H1 (cell line): Measurements from ENCODE around the gene SMARCA1. TPM values are rescaled to one million over a fixed set of nuclear protein-coding genes. Genes with fewer than 3 reads are reported as not detected.

Source experiments
- RAD21 ChIP-seq, 2 experiments: IDR thresholded peaks in 1 of 2; conservative IDR thresholded peaks in 1 of 2; 2 replicates each; pipeline ENCODE4 v1.6.1; 2011; ENCODE audit warnings: low read depth in 2 of 2, low read length in 2 of 2, improper control_type of control experiment in 1 of 2, inconsistent platforms in 1 of 2, mild to moderate bottlenecking in 1 of 2, moderate library complexity in 1 of 2
- YY1 ChIP-seq: IDR thresholded peaks from 2 replicates; pipeline ENCODE4 v1.6.1; 2011; ENCODE audit warnings: low read depth, mild to moderate bottlenecking, low read length
- polyA plus RNA-seq, 7 experiments: library from polyadenylated mRNA; depleted of rRNA in 3 of 7; stranded (reverse) in 5 of 7; unstranded in 2 of 7; fragments of >200 nt in 5 of 7; fragments of 200-250 nt in 2 of 7; gene quantifications; 1 replicate in 5 of 7; 2 replicates in 1 of 7; 4 replicates in 1 of 7; pipeline versions ENCODE4 v1.2.1 to v1.2.3, GENCODE V29; 2011 to 2013; ENCODE audit warnings: missing spikeins in 2 of 7, mixed read lengths in 2 of 7
- total RNA-seq: library from RNA; stranded (reverse); fragmentation: NEBNext Ultra II Directional; extraction: Animal tissue kit (Norgen Biotek cat#: 25700); gene quantifications from 2 replicates; pipeline ENCODE4 v1.2.1, GENCODE V29; 2021
- TF ChIP-seq, protein P1 (sequence below): fragments of 300-600 bp; sonication (generic); IDR thresholded peaks from 2 replicates; pipeline ENCODE4 v1.7.1; 2012; ENCODE audit warnings: low read length, moderate library complexity, mild to moderate bottlenecking, inconsistent platforms; ENCODE audit not compliant: insufficient replicate concordance

The SMARCA1 gene
- total and polyA plus RNA-seq, 2 of the 8 experiments (the other 6 are each of a cell fraction or from before 2014, with no cell fraction given) = 13.1 to 54.4 TPM

DNA sequence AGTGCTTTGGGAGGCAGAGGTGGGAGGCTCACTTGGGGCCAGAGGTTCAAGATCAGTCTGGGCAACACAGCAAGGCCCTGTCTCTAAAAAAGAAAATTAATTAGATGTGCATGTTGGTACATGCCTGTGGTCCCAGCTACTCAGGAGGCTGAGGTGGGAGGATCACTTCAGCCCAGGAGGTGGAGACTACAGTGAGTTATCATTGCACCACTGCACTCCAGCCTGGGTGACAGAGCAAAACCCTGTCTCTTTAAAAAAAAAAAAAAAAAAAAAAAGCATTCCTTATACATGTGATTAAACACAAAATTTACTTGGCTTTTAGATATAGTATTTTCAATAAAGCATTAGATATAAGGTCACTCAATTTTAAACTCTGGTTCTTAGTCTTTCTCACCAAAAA is 34.9 kb downstream of the SMARCA1 start (continued):
- TF ChIP-seq RAD21 (IDR thresholded peaks at IDR 0.05 in 1 of 2, conservative IDR thresholded peaks at IDR 0.05 in 1 of 2; ENCODE audit: low read depth in 2 of 2, low read length in 2 of 2) = no peak
- TF ChIP-seq, protein P1, sequence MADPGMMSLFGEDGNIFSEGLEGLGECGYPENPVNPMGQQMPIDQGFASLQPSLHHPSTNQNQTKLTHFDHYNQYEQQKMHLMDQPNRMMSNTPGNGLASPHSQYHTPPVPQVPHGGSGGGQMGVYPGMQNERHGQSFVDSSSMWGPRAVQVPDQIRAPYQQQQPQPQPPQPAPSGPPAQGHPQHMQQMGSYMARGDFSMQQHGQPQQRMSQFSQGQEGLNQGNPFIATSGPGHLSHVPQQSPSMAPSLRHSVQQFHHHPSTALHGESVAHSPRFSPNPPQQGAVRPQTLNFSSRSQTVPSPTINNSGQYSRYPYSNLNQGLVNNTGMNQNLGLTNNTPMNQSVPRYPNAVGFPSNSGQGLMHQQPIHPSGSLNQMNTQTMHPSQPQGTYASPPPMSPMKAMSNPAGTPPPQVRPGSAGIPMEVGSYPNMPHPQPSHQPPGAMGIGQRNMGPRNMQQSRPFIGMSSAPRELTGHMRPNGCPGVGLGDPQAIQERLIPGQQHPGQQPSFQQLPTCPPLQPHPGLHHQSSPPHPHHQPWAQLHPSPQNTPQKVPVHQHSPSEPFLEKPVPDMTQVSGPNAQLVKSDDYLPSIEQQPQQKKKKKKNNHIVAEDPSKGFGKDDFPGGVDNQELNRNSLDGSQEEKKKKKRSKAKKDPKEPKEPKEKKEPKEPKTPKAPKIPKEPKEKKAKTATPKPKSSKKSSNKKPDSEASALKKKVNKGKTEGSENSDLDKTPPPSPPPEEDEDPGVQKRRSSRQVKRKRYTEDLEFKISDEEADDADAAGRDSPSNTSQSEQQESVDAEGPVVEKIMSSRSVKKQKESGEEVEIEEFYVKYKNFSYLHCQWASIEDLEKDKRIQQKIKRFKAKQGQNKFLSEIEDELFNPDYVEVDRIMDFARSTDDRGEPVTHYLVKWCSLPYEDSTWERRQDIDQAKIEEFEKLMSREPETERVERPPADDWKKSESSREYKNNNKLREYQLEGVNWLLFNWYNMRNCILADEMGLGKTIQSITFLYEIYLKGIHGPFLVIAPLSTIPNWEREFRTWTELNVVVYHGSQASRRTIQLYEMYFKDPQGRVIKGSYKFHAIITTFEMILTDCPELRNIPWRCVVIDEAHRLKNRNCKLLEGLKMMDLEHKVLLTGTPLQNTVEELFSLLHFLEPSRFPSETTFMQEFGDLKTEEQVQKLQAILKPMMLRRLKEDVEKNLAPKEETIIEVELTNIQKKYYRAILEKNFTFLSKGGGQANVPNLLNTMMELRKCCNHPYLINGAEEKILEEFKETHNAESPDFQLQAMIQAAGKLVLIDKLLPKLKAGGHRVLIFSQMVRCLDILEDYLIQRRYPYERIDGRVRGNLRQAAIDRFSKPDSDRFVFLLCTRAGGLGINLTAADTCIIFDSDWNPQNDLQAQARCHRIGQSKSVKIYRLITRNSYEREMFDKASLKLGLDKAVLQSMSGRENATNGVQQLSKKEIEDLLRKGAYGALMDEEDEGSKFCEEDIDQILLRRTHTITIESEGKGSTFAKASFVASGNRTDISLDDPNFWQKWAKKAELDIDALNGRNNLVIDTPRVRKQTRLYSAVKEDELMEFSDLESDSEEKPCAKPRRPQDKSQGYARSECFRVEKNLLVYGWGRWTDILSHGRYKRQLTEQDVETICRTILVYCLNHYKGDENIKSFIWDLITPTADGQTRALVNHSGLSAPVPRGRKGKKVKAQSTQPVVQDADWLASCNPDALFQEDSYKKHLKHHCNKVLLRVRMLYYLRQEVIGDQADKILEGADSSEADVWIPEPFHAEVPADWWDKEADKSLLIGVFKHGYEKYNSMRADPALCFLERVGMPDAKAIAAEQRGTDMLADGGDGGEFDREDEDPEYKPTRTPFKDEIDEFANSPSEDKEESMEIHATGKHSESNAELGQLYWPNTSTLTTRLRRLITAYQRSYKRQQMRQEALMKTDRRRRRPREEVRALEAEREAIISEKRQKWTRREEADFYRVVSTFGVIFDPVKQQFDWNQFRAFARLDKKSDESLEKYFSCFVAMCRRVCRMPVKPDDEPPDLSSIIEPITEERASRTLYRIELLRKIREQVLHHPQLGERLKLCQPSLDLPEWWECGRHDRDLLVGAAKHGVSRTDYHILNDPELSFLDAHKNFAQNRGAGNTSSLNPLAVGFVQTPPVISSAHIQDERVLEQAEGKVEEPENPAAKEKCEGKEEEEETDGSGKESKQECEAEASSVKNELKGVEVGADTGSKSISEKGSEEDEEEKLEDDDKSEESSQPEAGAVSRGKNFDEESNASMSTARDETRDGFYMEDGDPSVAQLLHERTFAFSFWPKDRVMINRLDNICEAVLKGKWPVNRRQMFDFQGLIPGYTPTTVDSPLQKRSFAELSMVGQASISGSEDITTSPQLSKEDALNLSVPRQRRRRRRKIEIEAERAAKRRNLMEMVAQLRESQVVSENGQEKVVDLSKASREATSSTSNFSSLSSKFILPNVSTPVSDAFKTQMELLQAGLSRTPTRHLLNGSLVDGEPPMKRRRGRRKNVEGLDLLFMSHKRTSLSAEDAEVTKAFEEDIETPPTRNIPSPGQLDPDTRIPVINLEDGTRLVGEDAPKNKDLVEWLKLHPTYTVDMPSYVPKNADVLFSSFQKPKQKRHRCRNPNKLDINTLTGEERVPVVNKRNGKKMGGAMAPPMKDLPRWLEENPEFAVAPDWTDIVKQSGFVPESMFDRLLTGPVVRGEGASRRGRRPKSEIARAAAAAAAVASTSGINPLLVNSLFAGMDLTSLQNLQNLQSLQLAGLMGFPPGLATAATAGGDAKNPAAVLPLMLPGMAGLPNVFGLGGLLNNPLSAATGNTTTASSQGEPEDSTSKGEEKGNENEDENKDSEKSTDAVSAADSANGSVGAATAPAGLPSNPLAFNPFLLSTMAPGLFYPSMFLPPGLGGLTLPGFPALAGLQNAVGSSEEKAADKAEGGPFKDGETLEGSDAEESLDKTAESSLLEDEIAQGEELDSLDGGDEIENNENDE = no peak
- TF ChIP-seq YY1 = no peak
